Thoracic aorta (tissue), 2 donors: Measurements from ENCODE around the gene NIPAL3. TPM values are rescaled to one million over a fixed set of nuclear protein-coding genes. Genes with fewer than 3 reads are reported as not detected.

Source experiments
- ATAC-seq: fragments of 150-250 bp; one replicate; pipeline ENCODE4 v1.8.0; 2017; ENCODE audit warnings: low read depth; ENCODE audit not compliant: insufficient number of reproducible peaks, low FRiP score
- DNase-seq: peaks from one replicate; pipeline ENCODE4 v3.0.0-alpha.2; 2020; ENCODE audit warnings: low spot score
- H3K27ac ChIP-seq, 2 donors: fragments of 200-600 bp; sonication (generic); 1 replicate in 1 of 2; 2 replicates in 1 of 2; pipeline ENCODE4 v1.5.1; 2016; ENCODE audit warnings: mild to moderate bottlenecking in 2 of 2, moderate library complexity in 2 of 2
- H3K27me3 ChIP-seq: fragments of 200-600 bp; sonication (generic); replicated peaks from 2 replicates; pipeline ENCODE4 v1.6.0; 2016; ENCODE audit warnings: mild to moderate bottlenecking; ENCODE audit not compliant: insufficient read depth
- H3K36me3 ChIP-seq: fragments of 200-600 bp; sonication (generic); one replicate; pipeline ENCODE4 v1.5.1; 2016
- H3K4me1 ChIP-seq, 2 donors: fragments of 200-600 bp; sonication (generic); 1 replicate in 1 of 2; 2 replicates in 1 of 2; pipeline versions ENCODE4 v1.5.1 to v1.6.0; 2016; ENCODE audit warnings: low read depth in 2 of 2, mild to moderate bottlenecking in 1 of 2; ENCODE audit not compliant: control insufficient read depth in 1 of 2
- H3K4me3 ChIP-seq: fragments of 200-600 bp; sonication (generic); 2 replicates; pipeline ENCODE4 v1.5.1; 2016; ENCODE audit warnings: mild to moderate bottlenecking
- H3K9me3 ChIP-seq: fragments of 200-600 bp; sonication (generic); 2 replicates; pipeline ENCODE4 v1.5.1; 2016
- total RNA-seq, 2 donors: library from RNA; depleted of rRNA; stranded (reverse); fragments of >200 nt; gene quantifications; one replicate each; pipeline versions ENCODE4 v1.1.0 to v1.2.3, GENCODE V29; 2016
- TF ChIP-seq, protein P1 (sequence below): fragments of 200-600 bp; sonication (generic); IDR thresholded peaks from one replicate; pipeline ENCODE4 v1.5.1; 2019; ENCODE audit warnings: antibody characterized with exemption

NIPAL3 gene
- total RNA-seq, 2 donors from 2014 or later, result 19.3 to 31.4 TPM

DNA sequence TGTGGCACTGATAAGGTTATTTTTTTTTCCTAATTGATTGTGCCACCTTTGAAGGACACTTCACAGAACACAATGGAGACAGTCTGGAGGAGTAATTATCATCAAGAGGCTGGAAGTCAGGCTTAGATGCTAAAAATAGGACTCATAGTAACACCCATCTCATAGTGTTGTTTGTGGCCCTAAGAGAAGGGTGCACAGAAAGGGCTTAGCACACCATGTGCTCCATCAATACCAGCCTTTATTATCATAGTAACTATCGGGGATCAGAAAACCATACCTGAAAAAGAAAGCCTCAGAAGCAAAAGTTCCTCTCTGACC lies 11.9 kb downstream of the NIPAL3 start:
- TF ChIP-seq, protein P1, sequence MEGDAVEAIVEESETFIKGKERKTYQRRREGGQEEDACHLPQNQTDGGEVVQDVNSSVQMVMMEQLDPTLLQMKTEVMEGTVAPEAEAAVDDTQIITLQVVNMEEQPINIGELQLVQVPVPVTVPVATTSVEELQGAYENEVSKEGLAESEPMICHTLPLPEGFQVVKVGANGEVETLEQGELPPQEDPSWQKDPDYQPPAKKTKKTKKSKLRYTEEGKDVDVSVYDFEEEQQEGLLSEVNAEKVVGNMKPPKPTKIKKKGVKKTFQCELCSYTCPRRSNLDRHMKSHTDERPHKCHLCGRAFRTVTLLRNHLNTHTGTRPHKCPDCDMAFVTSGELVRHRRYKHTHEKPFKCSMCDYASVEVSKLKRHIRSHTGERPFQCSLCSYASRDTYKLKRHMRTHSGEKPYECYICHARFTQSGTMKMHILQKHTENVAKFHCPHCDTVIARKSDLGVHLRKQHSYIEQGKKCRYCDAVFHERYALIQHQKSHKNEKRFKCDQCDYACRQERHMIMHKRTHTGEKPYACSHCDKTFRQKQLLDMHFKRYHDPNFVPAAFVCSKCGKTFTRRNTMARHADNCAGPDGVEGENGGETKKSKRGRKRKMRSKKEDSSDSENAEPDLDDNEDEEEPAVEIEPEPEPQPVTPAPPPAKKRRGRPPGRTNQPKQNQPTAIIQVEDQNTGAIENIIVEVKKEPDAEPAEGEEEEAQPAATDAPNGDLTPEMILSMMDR, result no peak
- no peaks in the 10 kb centered on the region for H3K27me3 ChIP-seq
- no peak overlapping the region for H3K27ac ChIP-seq
- ATAC-seq (no peak), DNase-seq (no peak)
- no peaks in the 10 kb centered on the region for H3K36me3 ChIP-seq
- no peaks in the 10 kb centered on the region for H3K4me1 ChIP-seq
- no peaks in the 10 kb centered on the region for H3K9me3 ChIP-seq
- H3K4me3 ChIP-seq, result no peak overlapping the region

DNA sequence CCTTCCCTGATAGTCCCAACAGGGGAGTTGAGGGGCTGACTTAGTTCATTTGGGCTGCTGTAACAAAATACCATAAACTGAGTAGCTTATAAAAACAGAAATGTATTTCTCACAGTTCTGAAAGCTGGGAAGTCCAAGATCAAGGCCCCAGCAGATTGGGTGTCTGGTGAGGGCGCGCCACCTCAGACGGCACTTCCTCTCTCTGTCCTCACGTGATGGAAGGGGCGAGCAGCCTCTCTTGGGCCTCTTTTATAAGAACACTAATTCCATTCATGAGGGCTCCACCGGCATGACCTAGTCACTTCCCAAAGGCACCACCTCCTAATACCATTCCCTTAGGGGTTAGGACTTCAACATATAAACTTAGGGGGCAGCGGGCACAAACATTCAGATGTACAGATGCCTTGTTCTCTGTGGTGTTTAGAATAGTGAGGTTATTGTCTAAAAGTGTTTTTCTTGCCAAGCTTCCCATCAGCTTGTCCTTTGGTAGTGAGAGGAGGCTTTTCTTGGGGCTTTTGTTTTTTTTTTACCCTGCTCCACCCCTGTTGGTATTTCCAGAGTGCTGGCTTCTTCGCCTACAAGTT lies 20.3 kb downstream of the NIPAL3 start:
- TF ChIP-seq, protein P1, result no peak
- no peak overlapping the region for H3K27ac ChIP-seq

DNA sequence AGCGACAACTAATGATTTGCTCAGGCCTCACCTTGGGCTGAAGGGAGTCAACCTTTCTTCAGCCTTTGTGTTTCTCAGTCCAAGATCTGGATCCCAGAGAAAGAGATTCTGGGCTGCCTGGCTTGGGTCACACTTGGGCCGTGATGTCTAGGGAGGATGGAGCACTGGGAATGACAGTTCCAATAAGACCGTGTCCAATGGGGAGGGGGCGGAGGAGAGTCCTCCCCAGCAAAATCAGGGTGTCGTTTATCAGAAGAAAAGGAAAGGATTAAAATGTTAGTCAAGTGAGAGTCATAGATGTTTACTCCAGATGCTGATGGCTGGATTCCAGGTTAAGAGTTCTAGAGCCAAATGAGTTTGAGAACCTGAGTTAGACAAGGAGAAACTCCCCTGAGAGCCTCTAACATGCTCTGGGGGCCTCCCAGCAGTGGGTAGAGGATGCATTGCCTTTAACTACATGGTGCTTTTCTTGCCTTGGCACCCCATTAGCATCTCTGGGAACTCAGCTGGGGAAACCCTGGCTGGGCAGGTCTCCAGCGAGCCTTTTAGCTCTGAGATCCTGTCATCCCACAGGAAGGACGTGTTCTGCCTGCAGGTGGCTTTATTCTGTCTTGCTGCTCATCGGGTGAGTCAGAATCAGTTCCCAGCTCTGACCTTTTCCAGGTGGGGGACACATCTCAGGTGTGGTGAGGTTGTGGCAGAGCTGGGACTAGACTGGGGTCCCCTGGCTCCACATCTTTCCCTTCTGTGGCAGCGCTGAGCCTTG lies 22.2 kb downstream of the NIPAL3 start:
- ATAC-seq, result no peak

More for the DNA sequence above, 20.3 kb downstream of the NIPAL3 start:
- Histone ChIP-seq H3K4me1 (no peaks in the 10 kb centered on the region), H3K9me3 (no peaks in the 10 kb centered on the region), H3K27me3 (no peaks in the 10 kb centered on the region), H3K36me3 (peaks cover 4% of the 10 kb centered on the region), H3K4me3 (no peak overlapping the region)
- no peak for ATAC-seq
- no peak for DNase-seq

DNA sequence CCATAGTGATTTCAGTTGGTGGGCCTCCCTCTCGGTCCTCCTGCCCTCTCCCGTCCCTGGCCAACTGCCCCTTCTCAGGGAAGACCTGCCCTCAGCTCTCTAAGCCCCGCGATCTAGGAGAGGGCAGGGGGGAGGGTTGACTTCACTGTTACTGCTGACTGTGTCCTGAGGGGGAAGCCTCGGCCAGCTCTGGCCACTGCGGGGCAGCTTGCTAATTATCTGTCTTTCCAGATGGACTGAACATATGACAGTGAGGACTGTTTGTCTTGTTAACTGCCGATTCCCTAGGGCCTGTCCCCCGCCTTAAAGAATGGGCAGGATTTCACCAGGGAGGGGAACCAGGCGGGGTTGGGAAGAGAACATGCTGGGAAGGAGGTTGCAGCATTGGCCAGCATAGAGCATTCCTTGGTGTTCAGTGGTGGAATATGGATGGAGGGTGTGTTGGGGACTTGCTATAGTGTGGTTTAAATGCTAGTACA lies 22.9 kb downstream of the NIPAL3 start:
- no peaks in the 10 kb centered on the region for H3K9me3 ChIP-seq
- no peak overlapping the region for H3K4me3 ChIP-seq
- H3K27ac ChIP-seq, result no peak overlapping the region
- H3K36me3 ChIP-seq, result no peaks in the 10 kb centered on the region
- ATAC-seq (no peak), DNase-seq (no peak)
- no peaks in the 10 kb centered on the region for H3K4me1 ChIP-seq
- no peaks in the 10 kb centered on the region for H3K27me3 ChIP-seq
- TF ChIP-seq, protein P1, result no peak

More for the DNA sequence above, 22.2 kb downstream of the NIPAL3 start:
- no peak overlapping the region for H3K27ac ChIP-seq
- H3K4me3 ChIP-seq, result no peak overlapping the region
- H3K27me3 ChIP-seq, result no peaks in the 10 kb centered on the region
- no peaks in the 10 kb centered on the region for H3K9me3 ChIP-seq
- peaks cover 4% of the 10 kb centered on the region for H3K36me3 ChIP-seq
- H3K4me1 ChIP-seq, result no peaks in the 10 kb centered on the region
- no peak for DNase-seq
- TF ChIP-seq, protein P1, result no peak

DNA sequence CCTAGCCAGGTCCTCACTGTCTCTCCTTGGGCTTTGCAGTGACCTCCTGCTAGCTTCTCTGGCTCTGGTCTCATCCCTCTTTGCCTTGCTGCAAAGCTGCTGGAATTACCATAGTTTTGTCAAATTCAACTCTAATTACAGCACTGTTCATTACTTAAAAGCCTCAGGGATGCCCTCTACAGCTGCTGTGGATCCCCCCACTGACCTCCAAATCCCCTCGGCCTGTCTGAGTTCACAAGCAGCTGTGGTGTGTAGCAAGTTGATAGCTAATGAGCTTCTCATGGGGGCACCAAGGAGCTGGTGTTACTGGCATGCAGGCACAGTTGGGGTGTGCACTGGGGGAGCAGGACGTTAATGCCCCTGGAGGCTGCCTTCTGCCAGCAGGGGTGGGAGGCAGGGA lies 24.8 kb downstream of the NIPAL3 start:
- DNase-seq, result no peak
- TF ChIP-seq, protein P1, result no peak
- H3K36me3 ChIP-seq, result no peaks in the 10 kb centered on the region
- no peak overlapping the region for H3K4me3 ChIP-seq
- H3K27ac ChIP-seq, result no peak overlapping the region
- no peak for ATAC-seq
- H3K9me3 ChIP-seq, result no peaks in the 10 kb centered on the region
- no peaks in the 10 kb centered on the region for H3K27me3 ChIP-seq
- H3K4me1 ChIP-seq, result no peaks in the 10 kb centered on the region
